Activated CD8-positive, alpha-beta memory T cell treated with anti-CD3 and anti-CD28 coated beads, Interleukin-2, amount 50 U/mL, for 4 hours (primary cell): ENCODE measurements around the gene KCNG4.
"Not testable (repeated sequence)": the region's sequence is repeated elsewhere in the genome, so short reads cannot be mapped to it uniquely, and the experiment has no call there.

Source experiments
- DNase-seq: peaks from one replicate; pipeline ENCODE4 v3.0.0-alpha.2; 2020

Gene KCNG4

GRCh38 chr16:84205976-84206691, 33.7 kb downstream of the KCNG4 start:
- no peak for DNase-seq

GRCh38 chr16:84205123-84205522, 34.7 kb downstream of the KCNG4 start:
- DNase-seq: not testable (repeated sequence)

- not testable (repeated sequence) for DNase-seq
These were observed 35.3 kb downstream of the KCNG4 start for GRCh38 chr16:84204551-84204950.

- no peak for DNase-seq
These were observed 40.0 kb downstream of the KCNG4 start for GRCh38 chr16:84199861-84200260.

- DNase-seq: no peak
These were observed 40.7 kb downstream of the KCNG4 start for GRCh38 chr16:84199097-84199496.

GRCh38 chr16:84198401-84198800, 41.4 kb downstream of the KCNG4 start:
- DNase-seq: no peak

- no peak for DNase-seq
These were observed 42.2 kb downstream of the KCNG4 start for GRCh38 chr16:84197466-84198128.

GRCh38 chr16:84196727-84197394, 43.0 kb downstream of the KCNG4 start:
- DNase-seq: no peak

GRCh38 chr16:84196101-84196500, 43.7 kb downstream of the KCNG4 start:
- no peak for DNase-seq

GRCh38 chr16:84195201-84196093, 44.4 kb downstream of the KCNG4 start:
- DNase-seq: no peak

GRCh38 chr16:84194470-84195200, 45.2 kb downstream of the KCNG4 start:
- DNase-seq: no peak

GRCh38 chr16:84194018-84194417, 45.8 kb downstream of the KCNG4 start:
- no peak for DNase-seq

GRCh38 chr16:84193480-84193879, 46.3 kb downstream of the KCNG4 start:
- no peak for DNase-seq

GRCh38 chr16:84191466-84191865, 48.3 kb downstream of the KCNG4 start:
- no peak for DNase-seq

GRCh38 chr16:84190731-84191388, 49.0 kb downstream of the KCNG4 start, which contains the start of gene ADAD2:
ADAD2 (plus strand) TSS chr16:84191157; CDS start chr16:84191231, 74 bp downstream.
- DNase-seq: no peak

GRCh38 chr16:84186685-84187437, 53.0 kb downstream of the KCNG4 start, which contains the start of gene TAF1C:
TAF1C (minus strand) TSS chr16:84187057; CDS start chr16:84184988, 2,069 bp downstream.
- peak; percentile 91 for DNase-seq

- no peak for DNase-seq
These were observed 55.0 kb downstream of the KCNG4 start for GRCh38 chr16:84184775-84185174.

- DNase-seq: no peak
These were observed 55.8 kb downstream of the KCNG4 start for GRCh38 chr16:84183911-84184591.

GRCh38 chr16:84183572-84183875, 56.3 kb downstream of the KCNG4 start:
- no peak for DNase-seq
